Lung (tissue), 12 donors: ENCODE results near the gene TRIM3. TPM values are rescaled to one million over a fixed set of nuclear protein-coding genes. Genes with fewer than 3 reads are reported as not detected.

Experiments used
- ATAC-seq: fragments of 200-7000 bp; cut with Tn5 transposase; one replicate; pipeline ENCODE4 v1.9.1; 2020; ENCODE audit warnings: moderate number of reproducible peaks; ENCODE audit not compliant: insufficient read depth, low FRiP score
- DNase-seq, 3 donors: peaks; one replicate each; pipeline ENCODE4 v3.0.0-alpha.2; 2013 to 2017
- H3K27ac ChIP-seq, 2 donors: one replicate each; pipeline ENCODE4 v1.5.1; 2013; ENCODE audit warnings: mild to moderate bottlenecking in 2 of 2, moderate library complexity in 2 of 2, control low read depth in 1 of 2, inconsistent platforms in 1 of 2, low read depth in 1 of 2, low read length in 1 of 2
- H3K27me3 ChIP-seq, 3 donors: one replicate each; pipeline ENCODE4 v1.5.1; 2013; ENCODE audit warnings: low read length in 2 of 3; ENCODE audit not compliant: control insufficient read depth in 3 of 3, insufficient read depth in 3 of 3
- H3K36me3 ChIP-seq, 4 donors: one replicate each; pipeline ENCODE4 v1.5.1; 2013; ENCODE audit warnings: low read length in 4 of 4, mild to moderate bottlenecking in 1 of 4, moderate library complexity in 1 of 4; ENCODE audit not compliant: control insufficient read depth in 4 of 4, insufficient read depth in 4 of 4
- H3K4me1 ChIP-seq, 5 donors: one replicate each; pipeline ENCODE4 v1.5.1; 2013; ENCODE audit warnings: low read length in 5 of 5, mild to moderate bottlenecking in 2 of 5, moderate library complexity in 1 of 5; ENCODE audit not compliant: control insufficient read depth in 5 of 5, insufficient read depth in 5 of 5
- H3K4me3 ChIP-seq: one replicate; pipeline ENCODE4 v1.5.1; 2013; ENCODE audit warnings: mild to moderate bottlenecking, control low read depth, moderate library complexity
- H3K9ac ChIP-seq, 2 donors: one replicate each; pipeline ENCODE4 v1.5.1; 2013; ENCODE audit warnings: low read length in 2 of 2, control low read depth in 1 of 2; ENCODE audit not compliant: insufficient read depth in 1 of 2
- H3K9me3 ChIP-seq, 4 donors: one replicate each; pipeline ENCODE4 v1.5.1; 2013; ENCODE audit warnings: low read length in 3 of 4, mild to moderate bottlenecking in 1 of 4, moderate library complexity in 1 of 4; ENCODE audit not compliant: control insufficient read depth in 4 of 4, insufficient read depth in 3 of 4
- CTCF ChIP-seq: IDR thresholded peaks from 2 replicates; pipeline ENCODE4 v1.5.1; 2012; ENCODE audit warnings: mild to moderate bottlenecking; ENCODE audit errors: control extremely low read depth, extremely low read depth
- WGBS, 2 donors: extraction: QIAGEN DNeasy Blood & Tissue Kit; methylation state at CpG; one replicate each; pipeline ENCODE4 v1.1.7; 2013; 5-methylcytosine and 5-hydroxymethylcytosine counted together
- polyA plus RNA-seq, 2 donors: library from polyadenylated mRNA; stranded (reverse); fragments of 200-250 nt; gene quantifications; one replicate each; pipeline ENCODE4 v1.2.1, GENCODE V29; 2013
- total RNA-seq, 2 donors: library from RNA; depleted of rRNA in 1 of 2; stranded (reverse); fragments of >200 nt in 1 of 2; gene quantifications; one replicate each; pipeline ENCODE4 v1.2.1, GENCODE V29; 2014 to 2021
- donor health status: control.
- donor health status: control.
- donor health status: Bipolar disorder and iron deficiency.
- donor health status: healthy.
- donor health status: DM: yes; HTN: yes; CAD: no.

The TRIM3 gene
- total and polyA plus RNA-seq, 4 donors = 15.7 to 29.0 (median 22.4) TPM

GRCh38 chr11:6468712-6469495 lies 4.8 kb downstream of the TRIM3 start:
- Histone ChIP-seq H3K27me3 (no peaks in the 10 kb centered on the region), H3K36me3 (peaks cover 6 to 10% (median 8%) of the 10 kb centered on the region in 4 donors), H3K4me3 (no peak overlapping the region), H3K9me3 (peaks cover 0 to 2% (median 0%) of the 10 kb centered on the region in 4 donors), H3K4me1 (peaks cover 0 to 20% (median 10%) of the 10 kb centered on the region in 5 donors), H3K9ac (peak overlapping the region in 1 of 2 donors; percentile 6), H3K27ac (peak overlapping the region; percentile 13 to 68)
- WGBS, 2 donors = 25 to 28% methylated on average over 6 of the region's 6 CpGs
- DNase-seq (peak; percentile 97 to 99 (median 97)), ATAC-seq (peak; percentile 66)
- no peak for TF ChIP-seq CTCF

DNA sequence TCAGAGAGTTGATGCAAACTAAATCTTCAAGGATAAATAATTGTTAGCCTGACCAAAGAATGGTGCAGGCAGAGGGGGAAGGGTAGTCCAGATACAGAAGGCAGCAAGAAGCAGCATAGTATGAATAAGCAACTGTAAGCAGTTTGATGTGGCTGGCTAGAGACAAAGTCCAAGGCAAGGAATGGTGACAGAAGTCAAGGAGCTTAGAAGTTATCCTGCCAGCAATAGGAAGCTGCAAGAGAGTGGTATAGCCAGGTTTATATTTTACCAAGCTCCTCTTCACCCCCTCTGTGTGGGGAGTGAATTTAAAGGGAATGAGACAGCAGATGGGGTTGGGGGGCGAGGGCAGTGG lies 14.7 kb downstream of the TRIM3 start:
- H3K36me3 ChIP-seq = peaks cover 14 to 47% (median 26%) of the 10 kb centered on the region in 4 donors
- H3K27me3 ChIP-seq = no peaks in the 10 kb centered on the region
- ATAC-seq (no peak), DNase-seq (no peak)
- no peak overlapping the region for H3K4me3 ChIP-seq
- H3K9me3 ChIP-seq = no peaks in the 10 kb centered on the region
- TF ChIP-seq CTCF = no peak
- no peak overlapping the region for H3K9ac ChIP-seq
- 77 to 93% methylated on average over 1 of the region's 1 CpG for WGBS, 2 donors
- peaks cover 0 to 9% (median 0%) of the 10 kb centered on the region in 5 donors for H3K4me1 ChIP-seq
- H3K27ac ChIP-seq = no peak overlapping the region

DNA sequence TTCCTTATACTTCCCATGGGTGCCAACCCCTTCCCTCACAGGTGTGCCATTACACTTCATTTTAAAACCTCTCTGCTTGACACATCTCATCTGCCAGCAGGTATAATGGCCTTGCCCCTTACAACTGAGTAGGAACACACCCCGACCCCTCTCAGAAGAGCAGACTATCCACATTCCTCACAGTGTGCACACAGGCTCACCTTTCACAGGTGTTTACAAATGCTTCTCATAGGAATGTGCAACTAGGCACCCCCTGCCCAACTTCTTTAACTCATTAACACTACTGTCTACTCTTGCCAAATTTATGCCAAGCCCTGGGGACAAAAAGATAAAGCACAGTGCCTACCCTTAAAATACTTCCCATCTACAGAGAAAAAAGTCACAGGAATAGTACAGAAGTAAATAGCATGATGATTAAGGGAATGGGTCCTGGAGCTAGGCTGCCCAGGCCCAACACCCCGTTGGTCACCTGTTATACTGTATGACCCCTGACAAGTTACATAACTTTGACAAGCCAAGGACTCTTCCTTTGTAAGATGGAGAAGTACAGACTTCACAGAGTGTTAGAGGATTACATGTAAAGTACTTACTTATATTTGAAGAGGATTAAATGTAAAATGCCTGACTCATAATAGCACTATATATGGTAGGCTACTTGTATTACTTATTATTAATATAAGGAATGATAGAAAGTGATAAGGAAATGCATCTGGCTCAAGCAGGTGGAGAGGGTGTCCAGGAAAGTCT lies 15.2 kb downstream of the TRIM3 start:
- H3K4me3 ChIP-seq = no peak overlapping the region

More for the DNA sequence above, 15.2 kb downstream of the TRIM3 start:
- H3K9ac ChIP-seq = no peak overlapping the region
- peaks cover 14 to 46% (median 22%) of the 10 kb centered on the region in 4 donors for H3K36me3 ChIP-seq
- 77 to 84% methylated on average over 2 of the region's 2 CpGs for WGBS, 2 donors
- peaks cover 0 to 9% (median 0%) of the 10 kb centered on the region in 5 donors for H3K4me1 ChIP-seq
- H3K27ac ChIP-seq = peak overlapping the region in 1 of 2 donors; percentile 15
- no peaks in the 10 kb centered on the region for H3K9me3 ChIP-seq
- H3K27me3 ChIP-seq = no peaks in the 10 kb centered on the region
- DNase-seq = peak; percentile 36 to 53 (median 42)
- ATAC-seq = peak; percentile 34
- no peak for TF ChIP-seq CTCF
